Testis (tissue), 2 donors: ENCODE data around the gene LDAF1.

Experiments
- POLR2A ChIP-seq: fragments of 450-650 bp; IDR thresholded peaks from one replicate; pipeline ENCODE4 v1.6.1; 2017; ENCODE audit warnings: antibody characterized with exemption, mild to moderate bottlenecking, moderate library complexity
- TF ChIP-seq, protein P1 (sequence below), 3 experiments: fragments of 450-650 bp in 2 of 3; fragments of 200-600 bp in 1 of 3; sonication (generic) in 1 of 3; IDR thresholded peaks; one replicate each; pipeline ENCODE4 v1.5.1; 2016 to 2019; ENCODE audit warnings: antibody characterized with exemption in 3 of 3, mild to moderate bottlenecking in 2 of 3, moderate library complexity in 1 of 3

DNA sequence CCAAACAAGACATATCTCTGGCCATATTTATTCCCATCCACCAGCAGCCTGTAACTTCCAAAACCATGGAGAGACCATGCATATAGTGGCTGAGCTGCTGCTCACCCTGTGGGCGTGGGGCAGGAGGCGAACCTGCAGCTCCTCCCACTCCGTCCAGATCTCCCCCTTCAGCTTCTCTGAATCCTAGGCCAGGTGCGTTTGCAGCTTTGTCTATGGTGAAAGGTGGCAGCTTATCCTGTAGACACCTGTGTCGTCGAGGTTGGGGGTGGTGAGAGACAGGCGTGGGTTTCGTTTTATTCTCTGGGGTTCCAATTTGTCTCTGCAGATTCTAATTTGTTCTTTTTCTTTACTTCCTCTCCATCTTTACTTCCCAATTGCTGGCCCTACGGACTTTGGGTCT, 65.3 kb downstream of the LDAF1 start:
- TF ChIP-seq, protein P1, sequence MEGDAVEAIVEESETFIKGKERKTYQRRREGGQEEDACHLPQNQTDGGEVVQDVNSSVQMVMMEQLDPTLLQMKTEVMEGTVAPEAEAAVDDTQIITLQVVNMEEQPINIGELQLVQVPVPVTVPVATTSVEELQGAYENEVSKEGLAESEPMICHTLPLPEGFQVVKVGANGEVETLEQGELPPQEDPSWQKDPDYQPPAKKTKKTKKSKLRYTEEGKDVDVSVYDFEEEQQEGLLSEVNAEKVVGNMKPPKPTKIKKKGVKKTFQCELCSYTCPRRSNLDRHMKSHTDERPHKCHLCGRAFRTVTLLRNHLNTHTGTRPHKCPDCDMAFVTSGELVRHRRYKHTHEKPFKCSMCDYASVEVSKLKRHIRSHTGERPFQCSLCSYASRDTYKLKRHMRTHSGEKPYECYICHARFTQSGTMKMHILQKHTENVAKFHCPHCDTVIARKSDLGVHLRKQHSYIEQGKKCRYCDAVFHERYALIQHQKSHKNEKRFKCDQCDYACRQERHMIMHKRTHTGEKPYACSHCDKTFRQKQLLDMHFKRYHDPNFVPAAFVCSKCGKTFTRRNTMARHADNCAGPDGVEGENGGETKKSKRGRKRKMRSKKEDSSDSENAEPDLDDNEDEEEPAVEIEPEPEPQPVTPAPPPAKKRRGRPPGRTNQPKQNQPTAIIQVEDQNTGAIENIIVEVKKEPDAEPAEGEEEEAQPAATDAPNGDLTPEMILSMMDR (IDR thresholded peaks at IDR 0.05) = no peak
- no peak for TF ChIP-seq POLR2A
